ENCODE measurements around the gene IRAG1.

DNA sequence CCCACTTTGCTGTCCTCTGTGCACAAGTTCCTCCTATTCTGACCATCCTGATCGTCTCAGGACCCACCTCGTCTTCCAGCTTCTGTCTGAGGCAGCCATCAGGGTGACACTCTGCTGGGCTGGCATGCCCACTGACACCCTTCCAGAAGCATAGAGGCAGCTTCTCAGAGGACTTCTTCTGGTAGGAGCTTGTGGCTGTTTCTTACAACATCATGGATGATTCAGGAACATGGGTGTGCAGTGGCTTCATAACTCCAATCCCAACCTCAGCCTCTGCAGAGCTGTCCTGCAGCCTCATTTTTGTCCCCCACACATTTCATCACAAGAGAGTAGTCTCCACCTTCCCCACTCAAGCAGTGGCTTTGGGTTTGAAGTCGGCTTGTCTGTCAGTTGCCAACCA, 36.6 kb upstream of the IRAG1 start:
- no peak for TF ChIP-seq POLR2AphosphoS5 (IDR thresholded peaks at IDR 0.05; ENCODE audit: borderline replicate concordance, low read depth, low read length)
- TF ChIP-seq EZH2 (IDR thresholded peaks at IDR 0.05) = no peak
- no peak for TF ChIP-seq FOXP2 (optimal IDR thresholded peaks at IDR 0.05; ENCODE audit: control extremely low read depth, extremely low read length, insufficient read depth)
